GM19438 (cell line): Measurements from ENCODE around the gene RAB3GAP2.
"Not testable (repeated sequence)": the region's sequence is repeated elsewhere in the genome, so short reads cannot be mapped to it uniquely, and the experiment has no call there.

ENCODE experiments used
- ATAC-seq: cut with Tn5 transposase; IDR thresholded peaks from one replicate; pipeline ENCODE4 v1.9.1; 2021; ENCODE audit warnings: low read depth; ENCODE audit not compliant: unreplicated experiment

The RAB3GAP2 gene

DNA sequence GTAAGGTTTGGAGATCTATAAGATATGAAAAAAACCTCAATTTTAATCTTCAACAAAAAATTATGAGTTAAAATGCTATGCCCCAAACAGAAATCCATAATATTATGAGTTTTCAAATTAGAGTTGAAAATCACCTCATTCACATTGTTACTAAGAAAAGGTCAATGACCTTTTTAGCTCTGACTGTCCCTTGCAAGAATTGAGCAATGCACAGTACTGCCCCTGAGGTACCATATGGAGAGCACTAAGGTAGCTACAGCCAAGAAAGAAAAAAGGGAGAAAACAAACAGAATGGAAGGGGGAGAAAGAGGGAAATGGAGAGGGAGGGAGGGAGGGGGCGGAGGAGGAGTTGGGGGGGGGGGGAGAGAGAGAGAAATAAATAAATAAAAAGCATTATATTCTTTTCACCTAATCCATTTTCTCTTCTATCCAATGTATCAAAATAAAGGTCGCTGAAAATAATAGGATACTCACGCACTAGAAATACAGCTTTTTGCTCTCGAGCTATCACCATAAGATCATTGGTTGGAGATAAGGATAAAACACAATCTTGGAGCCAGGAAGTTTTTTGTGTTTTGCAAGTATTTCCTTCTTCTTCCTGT is 58.8 kb downstream of the RAB3GAP2 start:
- ATAC-seq: no peak

DNA sequence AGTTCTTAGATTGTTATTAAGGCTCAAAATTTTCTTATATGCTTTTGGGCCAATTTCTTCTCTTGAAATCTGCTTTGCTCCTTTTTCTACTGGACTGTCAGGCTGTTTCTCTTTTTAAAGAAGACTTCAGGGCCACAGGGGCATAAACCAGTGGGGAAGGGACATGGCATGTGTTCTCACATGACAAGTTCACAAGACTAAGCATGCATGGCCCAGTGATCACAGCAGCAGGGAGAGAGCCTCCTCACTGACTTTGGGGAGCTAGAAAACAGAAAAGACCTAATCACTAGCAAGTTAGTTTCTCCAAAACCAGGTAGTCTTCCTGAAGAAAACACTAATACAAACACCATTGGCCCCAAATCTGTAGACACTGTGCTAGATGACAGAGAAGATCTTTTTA is 64.8 kb downstream of the RAB3GAP2 start:
- no peak for ATAC-seq

DNA sequence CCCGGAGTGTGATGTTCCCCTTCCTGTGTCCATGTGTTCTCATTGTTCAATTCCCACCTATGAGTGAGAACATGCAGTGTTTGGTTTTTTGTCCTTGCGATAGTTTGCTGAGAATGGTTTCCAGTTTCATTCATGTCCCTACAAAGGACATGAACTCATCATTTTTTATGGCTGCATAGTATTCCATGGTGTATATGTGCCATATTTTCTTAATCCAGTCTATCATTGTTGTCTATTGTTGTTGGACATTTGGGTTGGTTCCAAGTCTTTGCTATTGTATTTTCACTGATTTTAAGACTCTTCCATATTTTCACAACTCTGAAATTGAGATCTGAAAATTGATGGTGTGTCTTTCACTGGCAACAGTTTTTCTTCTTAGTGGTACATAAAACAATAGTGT is 67.5 kb downstream of the RAB3GAP2 start:
- ATAC-seq: not testable (repeated sequence)

DNA sequence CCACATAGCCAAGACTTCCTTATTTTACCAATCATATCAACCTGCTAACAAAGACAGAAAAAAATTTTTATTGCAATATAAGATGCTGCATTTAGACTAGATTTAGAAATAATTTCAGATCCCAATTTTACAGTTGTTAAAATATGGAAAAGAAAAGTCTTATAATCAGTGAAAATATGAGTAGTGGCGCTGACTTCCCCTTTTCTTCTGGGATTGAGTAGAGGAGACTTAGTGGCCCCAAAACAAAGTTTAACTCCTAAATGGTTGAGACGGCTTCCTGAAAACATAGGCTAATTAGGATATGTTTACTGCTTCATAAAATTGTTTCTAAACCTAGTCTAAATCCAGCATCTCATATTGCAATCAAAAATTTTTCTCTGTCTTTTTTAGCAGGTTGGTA is 68.4 kb downstream of the RAB3GAP2 start:
- no peak for ATAC-seq

DNA sequence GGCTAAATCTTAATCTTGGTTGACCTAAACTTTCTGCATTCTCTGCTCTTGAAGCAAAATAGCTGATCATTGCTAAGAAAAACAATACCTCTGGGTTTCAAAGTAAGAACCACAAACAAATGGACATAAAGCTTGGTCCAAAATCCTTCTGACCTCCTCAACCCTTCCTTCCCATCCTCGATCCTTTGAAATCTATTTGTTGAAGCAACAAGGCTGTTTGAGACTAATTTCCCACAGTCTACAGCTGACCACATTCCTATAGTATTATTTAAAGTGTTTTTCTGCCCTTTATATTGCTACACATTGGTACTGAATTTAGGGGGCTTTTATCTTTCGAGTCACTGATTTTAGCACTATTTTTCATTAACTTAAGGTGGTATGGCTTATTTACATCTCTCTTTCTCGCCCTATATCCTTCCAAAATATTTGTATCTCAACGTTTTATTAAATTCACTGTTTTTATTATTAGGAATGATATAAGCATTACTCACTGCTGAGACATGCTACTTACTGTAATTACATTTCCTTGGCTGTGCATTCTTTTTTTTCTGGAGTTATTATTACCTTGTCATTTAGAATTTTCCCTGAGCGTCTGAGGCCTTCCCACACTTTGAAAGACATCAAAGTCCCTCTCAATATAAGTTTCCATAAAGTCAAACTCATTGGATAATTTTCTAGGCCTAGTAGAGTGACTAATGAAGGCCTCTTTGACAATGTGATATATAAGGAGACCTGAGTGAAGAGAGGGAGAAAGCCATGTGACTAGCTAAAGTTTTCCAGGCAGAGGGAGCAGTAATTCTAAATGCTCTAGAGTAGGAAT is 73.9 kb downstream of the RAB3GAP2 start:
- ATAC-seq: no peak

DNA sequence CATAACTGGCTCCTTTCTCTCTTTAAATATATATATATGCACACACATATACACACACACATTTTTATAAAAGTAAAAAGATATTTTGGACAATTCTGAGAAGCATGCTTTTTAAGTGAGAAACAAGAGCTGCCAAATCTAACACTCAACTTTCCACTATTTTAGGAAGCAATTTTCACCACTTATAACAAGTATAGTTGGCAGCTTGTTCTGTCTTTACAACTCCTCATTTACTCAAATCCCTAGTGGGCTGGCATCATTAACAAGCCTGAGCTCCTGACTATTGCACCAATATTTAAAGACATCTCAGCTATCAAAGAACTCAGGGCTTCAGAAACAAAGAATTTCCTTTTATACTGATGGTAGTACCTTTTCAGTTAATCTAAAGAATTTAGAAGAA is 76.6 kb downstream of the RAB3GAP2 start:
- no peak for ATAC-seq

DNA sequence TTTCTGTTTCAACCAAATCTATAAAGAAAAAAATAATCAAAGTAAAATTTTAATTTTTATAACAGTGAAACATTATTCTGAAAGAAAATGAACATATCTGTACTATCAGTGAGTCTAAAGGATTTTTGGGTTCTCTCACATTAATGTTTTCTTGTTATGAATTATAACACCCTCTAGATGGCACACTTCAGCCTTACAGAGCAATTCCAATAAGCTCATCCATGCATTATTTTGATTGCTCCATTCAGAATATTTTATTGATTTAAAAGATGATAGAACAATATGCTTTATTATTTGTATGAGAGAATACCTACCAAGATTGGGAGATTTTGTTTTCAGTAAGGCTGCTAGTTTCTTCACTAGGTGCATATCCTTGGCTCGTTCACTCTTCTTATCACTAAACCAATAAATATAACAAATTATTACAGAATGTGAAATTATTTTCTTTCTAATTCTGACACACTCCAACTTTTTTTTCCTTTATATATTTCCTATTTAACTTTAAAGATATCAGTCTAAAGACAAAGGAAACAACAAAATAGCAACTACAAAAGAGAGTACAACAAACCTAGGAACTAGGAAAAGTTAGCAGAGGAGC is 82.4 kb downstream of the RAB3GAP2 start:
- no peak for ATAC-seq

DNA sequence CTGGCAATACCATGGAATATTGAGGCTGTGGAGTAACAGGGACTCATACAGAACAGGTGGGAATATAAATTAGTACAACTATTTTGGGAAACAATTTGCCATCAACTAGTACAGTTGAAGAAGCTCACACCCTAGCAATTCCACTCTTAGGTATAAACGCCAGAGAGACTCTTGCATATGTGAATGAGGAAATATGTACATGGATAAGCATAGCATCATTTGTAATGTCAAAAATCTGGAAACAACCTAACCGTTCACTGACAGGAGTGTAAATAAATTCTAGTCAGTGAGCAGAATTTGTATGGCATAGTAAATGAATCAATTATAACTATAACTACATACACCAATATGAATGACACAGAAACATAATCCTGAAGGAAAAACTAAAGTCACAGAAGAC is 83.7 kb downstream of the RAB3GAP2 start:
- ATAC-seq: no peak

DNA sequence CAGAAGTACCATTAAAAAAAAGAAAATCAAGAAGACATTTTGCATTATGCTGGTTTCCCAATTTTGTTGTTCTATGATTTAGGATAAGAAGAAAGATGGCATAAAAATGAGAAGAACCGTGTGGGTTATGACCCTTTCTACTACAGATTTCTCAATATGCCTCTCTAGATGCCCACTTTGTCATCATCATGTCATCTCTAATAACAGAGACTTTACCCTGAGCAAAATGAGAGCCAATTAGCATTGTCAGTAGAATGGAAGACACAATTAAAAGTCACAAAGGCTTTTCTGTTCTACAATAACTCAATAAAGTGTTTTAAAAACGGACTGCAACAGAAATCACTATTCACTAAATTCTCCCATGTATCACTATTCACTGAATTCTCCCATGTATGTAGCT is 85.5 kb downstream of the RAB3GAP2 start:
- ATAC-seq: no peak

DNA sequence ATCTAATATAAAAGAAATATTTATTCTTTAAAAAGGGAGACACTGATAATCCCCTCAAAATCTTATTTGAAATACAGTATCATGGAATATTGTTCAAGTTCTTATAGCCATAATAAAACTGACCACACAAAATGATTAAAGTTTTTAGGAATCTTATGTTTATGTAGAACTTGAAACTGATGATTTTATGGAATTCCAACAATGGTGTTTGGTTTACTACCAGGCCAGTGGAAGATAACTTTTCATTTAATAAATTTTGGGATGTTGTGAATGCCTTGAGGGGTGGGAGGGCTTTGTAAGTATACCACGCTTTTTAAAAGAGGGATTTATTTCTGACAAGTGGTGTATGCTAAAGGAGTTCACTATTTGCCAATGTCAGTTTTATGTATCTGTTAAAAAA is 87.7 kb downstream of the RAB3GAP2 start:
- no peak for ATAC-seq

DNA sequence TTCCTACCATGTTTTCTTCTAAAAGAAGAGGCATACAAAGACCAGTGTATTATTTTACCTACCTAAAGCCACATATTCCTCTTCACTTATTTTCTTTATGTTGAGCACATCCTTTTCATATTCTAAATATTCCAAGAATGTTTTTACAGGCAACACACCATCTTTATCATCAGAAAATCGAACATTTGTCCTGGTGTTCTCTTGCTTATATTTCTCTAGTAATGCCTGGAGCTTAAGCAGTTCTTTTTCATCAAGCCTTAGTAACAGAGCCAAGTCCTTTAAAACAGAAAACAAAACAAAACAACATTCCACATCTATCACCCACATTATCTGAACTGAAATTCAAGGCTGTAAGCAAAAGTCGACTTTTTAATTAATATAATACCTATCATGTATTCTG is 89.6 kb downstream of the RAB3GAP2 start:
- ATAC-seq: no peak

DNA sequence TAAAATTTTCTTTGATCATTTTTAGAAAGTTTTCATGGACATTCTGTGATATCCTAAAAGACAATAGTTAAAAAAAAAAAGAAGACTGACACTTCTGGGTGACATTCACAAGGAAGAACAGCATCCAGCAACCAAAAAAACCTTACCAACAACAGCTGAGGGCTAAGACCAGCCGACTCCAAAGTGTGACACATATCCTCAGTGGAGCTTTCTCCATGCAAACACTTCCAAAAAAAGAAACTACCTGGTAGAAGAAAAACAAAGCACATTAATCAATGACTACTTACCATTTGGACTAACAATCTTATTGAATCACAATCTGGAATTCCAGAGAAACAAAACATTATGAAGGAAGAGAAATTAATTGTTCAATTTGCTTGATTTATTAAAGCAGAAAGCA is 90.1 kb downstream of the RAB3GAP2 start:
- no peak for ATAC-seq

DNA sequence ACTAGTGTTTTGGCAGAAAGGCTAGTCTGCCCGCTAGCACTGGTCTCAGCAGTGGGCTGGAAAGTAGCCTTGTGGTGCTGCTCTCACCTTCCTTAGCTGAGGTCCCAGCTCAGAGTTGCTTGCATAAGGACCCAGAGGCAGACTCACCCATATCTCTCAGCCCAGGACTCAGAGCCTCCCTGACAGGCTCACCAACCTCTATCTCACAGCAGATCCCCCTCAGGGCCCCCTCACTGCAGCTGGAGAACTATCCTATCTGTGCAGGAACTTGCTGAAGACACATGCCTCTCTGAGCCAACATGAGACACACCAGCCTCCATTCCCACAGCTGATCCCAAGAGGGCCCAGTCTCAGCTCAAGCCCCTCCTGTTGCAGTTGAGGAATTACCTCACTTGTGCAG is 95.7 kb downstream of the RAB3GAP2 start:
- no peak for ATAC-seq

DNA sequence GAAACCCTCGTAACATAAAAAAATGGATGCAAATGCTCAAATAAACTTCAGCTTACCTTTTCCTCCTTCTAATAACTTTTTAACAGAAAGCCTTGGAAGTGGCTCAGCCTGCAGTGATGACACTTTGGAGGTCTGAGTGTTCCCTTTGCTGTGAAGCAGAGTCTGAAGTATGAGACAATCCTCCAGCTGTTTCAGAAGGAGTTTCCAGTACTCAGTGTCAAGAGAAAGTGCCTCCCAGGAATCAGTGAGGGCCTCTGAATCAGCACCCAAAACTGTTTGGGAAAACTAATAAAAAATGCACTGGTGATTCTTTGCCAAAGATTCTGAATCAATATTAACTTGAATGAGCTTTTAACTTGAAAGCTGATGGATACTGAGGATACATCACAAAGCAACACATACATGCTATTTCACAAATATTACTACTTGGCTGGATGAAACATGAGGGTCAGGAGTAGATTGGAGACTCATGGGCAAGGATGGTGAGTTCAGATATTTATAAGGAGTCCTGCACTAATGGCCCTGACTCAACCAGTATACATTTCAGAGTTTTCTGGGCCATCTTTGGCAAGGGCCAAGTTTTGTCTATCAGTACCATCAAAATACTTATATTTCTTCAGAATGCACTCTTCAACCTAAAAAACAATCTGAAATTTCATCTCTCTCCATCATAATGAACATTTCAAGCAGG is 101.3 kb downstream of the RAB3GAP2 start:
- ATAC-seq: no peak

DNA sequence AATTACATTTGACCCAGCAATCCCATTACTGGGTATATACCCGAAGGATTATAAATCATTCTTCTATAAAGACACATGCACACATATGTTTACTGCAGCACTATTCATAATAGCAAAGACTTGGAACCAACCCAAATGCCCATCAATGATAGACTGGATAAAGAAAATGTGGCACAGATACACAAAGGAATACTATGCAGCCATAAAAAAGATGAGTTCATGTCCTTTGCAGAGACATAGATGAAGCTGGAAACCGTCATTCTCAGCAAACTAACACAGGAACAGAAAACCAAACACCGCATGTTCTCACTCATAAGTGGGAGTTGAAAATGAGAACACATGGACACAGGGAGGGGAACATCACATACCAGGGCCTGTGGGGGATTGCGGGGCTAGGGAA is 102.4 kb downstream of the RAB3GAP2 start:
- ATAC-seq: not testable (repeated sequence)

DNA sequence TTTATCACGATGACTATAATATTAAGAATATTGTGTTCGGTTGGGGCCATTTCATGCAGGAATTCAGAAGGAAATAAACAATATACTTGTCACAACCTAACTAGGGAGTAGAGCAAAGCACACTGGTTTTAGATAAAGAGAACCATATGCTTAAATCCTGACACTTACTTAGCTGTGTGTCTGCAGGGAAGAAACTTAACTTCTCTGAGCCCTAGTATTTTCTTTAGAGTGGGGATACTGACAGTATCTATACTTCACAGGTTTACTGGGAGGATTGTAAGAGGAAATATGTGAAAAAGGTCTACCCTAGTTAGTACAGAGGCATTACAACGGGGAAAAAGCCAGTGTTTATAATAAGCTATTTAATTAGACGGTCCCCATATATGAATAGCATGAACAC is 105.4 kb downstream of the RAB3GAP2 start:
- ATAC-seq: no peak

DNA sequence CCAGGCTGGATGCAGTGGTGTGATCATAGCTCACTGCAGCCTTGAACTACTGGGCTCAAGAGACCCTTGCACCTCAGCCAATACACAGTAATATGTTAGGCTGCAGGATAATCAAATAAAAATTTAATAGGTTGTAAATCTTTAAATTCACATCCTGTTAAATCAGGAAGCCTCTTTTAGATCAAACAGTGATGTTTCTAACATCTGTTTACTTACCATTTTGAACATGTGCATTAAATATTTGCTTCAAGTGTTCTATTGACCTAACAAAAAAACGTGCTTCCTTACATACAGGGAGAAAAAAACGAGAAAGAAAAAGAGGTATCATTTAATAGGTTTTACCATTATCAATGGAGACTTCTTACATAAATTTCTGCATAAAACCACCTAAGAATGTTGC is 107.7 kb downstream of the RAB3GAP2 start:
- no peak for ATAC-seq

DNA sequence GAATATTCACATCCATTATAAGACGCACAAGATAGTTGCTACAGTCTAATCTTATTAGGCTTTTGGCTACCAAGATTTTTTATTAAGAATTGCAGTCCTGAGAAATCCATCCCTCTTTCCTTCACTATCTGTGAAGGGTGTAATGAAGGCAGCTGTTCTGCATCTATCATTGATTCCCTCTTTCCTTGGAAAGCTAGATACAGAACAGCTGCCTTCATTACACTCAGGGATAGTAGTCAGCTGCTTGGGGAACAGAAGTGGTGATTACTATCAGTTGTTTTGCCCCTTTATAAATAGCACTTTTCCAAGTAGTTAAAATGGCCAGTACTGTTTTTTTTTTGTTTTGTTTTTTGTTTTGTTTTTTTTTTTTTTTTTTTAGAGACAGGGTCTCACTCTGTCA is 108.1 kb downstream of the RAB3GAP2 start:
- no peak for ATAC-seq

DNA sequence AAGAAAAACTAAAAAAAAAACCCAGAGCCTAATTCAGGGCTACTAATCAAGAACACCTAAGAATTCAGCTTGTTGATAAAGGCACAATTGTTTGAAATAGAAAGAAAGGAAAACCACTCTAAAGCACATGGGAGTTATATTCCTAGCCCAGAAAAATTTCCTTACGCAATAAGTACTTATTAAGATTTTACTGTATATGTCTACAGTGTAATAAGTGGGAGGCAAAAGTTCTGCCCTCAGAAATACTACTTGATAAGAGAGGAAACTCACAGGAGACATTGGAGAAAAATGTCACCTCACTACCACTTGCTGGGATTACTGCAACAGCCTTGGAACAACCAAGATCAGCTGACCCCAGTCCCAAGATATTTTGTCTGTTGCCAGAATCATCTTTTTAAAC is 112.2 kb downstream of the RAB3GAP2 start:
- ATAC-seq: no peak

DNA sequence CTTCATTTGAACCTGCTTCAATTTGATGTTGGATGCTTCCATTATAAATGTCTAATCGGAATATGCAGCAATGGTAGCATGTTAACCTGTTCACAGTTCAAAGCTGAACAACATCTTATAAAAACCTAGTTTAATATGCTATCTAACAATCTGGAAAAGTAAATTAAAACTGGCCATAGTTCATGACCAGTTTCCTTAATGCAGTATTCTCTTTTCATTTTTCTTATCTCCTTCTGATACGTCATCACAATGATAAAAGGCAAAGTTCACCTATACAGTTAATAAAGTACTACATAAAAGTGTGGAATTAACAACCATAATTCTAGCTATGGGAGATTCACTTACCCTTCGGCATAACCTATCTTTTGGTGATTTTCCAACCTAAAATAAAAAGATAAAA is 113.2 kb downstream of the RAB3GAP2 start:
- ATAC-seq: no peak

DNA sequence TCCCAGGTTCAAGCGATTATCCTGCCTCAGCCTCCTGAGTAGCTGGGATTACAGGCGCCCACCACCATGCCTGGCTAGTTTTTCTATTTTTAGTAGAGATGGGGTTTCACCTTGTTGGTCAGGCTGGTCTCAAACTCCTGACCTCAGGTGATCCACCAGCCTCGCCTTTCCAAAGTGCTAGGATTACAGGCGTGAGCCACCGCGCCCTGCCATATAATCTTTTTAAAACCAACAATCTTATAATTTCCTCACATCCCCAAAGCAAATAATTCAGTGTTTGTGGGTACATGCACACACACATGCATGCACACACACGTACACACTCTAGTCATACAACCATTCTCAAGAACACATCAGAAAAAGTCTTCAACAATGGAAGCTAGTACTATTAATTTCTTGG is 113.7 kb downstream of the RAB3GAP2 start:
- not testable (repeated sequence) for ATAC-seq
